ENCODE data around the gene TP63. TPM values are rescaled to one million over a fixed set of nuclear protein-coding genes. Genes with fewer than 3 reads are reported as not detected.

Gene TP63
- total RNA-seq, 2 experiments from 2014 or later: 0.58 to 1.1 TPM

GRCh38 chr3:189699885-189700284 lies 68.7 kb downstream of the TP63 start:
- no peak overlapping the region for H3K27ac Mint-ChIP-seq
- no peaks in the 10 kb centered on the region for H3K4me1 Mint-ChIP-seq
- CTCF ChIA-PET: interaction anchor here (2.0 kb wide), 1 partner anchor 9 kb away, joined by 5 read pairs; no protein-coding TSS in a partner anchor
- H3K36me3 Mint-ChIP-seq: no peaks in the 10 kb centered on the region
- ATAC-seq (no peak), DNase-seq (no peak)
- no peak overlapping the region for H3K4me3 Mint-ChIP-seq
- no peaks in the 10 kb centered on the region for H3K9me3 Mint-ChIP-seq (ENCODE audit: low read depth)
- no peaks in the 10 kb centered on the region for H3K27me3 Mint-ChIP-seq

DNA sequence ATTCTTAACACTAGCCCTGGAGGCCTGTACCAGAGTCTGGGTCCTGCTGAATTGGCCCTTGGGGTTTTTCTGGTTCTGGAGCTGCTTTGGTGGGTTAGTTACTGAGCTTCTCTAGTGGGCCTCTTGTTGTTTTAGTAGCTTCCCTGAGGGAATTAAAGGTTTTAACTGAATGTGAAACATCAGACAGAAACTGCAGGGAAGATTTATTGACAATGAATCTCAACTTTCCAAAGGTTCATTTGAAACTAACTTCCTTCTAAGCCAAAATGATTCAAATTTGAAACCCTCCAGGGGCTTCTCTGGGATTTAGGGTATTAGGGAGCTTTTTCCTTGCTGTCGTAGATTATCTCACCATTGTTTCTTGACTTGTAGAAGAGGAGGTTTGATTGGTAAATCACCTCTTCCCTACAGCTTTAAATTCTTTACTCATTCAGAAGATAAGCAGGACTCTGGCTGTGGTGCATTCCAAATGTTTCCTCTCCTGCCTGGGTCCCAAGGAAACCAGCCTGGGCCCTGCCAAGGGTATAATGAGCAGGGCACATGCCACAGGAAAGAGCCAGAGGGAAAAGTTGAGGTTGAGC lies 71.0 kb downstream of the TP63 start:
- no peak for ATAC-seq
- Mint-ChIP-seq H3K27me3 (no peaks in the 10 kb centered on the region), H3K27ac (no peak overlapping the region), H3K4me3 (no peak overlapping the region), H3K36me3 (no peaks in the 10 kb centered on the region), H3K4me1 (no peaks in the 10 kb centered on the region), H3K9me3 (ENCODE audit: low read depth) (no peaks in the 10 kb centered on the region)
- CTCF ChIA-PET: no interaction called here
- DNase-seq: no peak

- no peak overlapping the region for H3K4me3 Mint-ChIP-seq
- no peak for ATAC-seq
- no peaks in the 10 kb centered on the region for H3K36me3 Mint-ChIP-seq
Observed at GRCh38 chr3:189703865-189704264, 72.7 kb downstream of the TP63 start.

DNA sequence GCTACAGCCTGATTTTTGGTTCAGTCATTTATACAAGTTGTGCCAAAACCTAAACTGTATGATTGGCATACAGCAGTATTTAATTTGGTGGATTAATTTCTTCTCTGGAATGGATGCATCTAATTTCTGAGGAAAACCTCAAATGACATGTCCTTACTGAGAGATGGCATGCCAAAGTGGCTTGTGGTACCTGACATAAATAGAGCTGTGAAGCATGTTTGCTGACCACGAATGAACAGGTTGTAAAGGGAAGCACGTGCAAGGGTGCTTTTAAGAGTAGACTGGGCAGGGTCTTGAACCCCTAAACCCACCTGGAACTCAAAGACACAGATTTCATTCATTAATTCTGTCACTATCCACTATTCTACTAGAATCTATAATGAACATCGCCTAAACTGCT lies 77.2 kb downstream of the TP63 start:
- Mint-ChIP-seq H3K4me1 (peaks cover 7% of the 10 kb centered on the region), H3K27me3 (no peaks in the 10 kb centered on the region), H3K36me3 (no peaks in the 10 kb centered on the region), H3K27ac (no peak overlapping the region), H3K9me3 (ENCODE audit: low read depth) (no peaks in the 10 kb centered on the region), H3K4me3 (no peak overlapping the region)
- DNase-seq (no peak), ATAC-seq (no peak)
- CTCF ChIA-PET: interaction anchor here (1.3 kb wide), 1 partner anchor 9 kb away, joined by 5 read pairs; no protein-coding TSS in a partner anchor

More at GRCh38 chr3:189703865-189704264, 72.7 kb downstream of the TP63 start:
- CTCF ChIA-PET: interaction anchor here (1.0 kb wide), 1 partner anchor 21 kb away, joined by 3 read pairs; no protein-coding TSS in a partner anchor
- H3K27ac Mint-ChIP-seq: no peak overlapping the region
- no peaks in the 10 kb centered on the region for H3K9me3 Mint-ChIP-seq (ENCODE audit: low read depth)
- H3K4me1 Mint-ChIP-seq: peaks cover 7% of the 10 kb centered on the region
- no peaks in the 10 kb centered on the region for H3K27me3 Mint-ChIP-seq
- no peak for DNase-seq

DNA sequence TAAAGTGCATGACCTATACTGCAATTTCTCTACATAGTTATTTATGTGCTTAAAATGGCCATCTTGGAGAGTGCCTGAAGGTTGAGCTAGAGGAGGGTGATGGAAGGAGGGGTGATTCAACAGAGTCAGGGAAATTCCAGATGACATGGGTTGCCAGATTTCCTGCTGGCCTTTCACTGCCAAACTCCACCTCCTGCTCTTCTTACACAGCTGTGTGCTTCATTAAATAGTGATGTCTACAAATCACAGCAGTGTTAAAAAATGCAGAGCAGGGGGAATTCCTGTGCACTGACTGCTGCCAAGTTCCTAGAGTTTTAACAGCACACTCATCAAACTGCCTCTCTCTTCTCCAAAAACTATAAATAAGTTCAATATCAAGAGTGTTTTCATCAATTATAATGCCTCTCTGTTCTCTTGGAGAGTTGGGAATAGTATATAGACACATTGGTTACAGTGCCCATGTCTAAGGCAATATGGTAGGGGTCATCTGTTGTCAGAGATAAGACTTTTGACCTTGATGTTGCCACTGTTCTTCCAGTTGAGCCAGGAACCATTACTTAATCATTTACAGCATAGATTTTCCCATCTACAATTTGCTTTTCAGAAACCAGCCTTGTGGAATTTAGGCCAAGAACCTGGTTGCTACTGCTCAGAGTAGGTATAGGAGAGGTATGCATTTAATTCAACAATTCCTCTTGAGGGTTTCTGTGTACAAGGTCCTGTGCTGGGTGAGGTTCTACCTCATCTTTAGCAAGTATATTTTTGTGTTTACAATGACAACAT lies 79.6 kb downstream of the TP63 start:
- H3K4me3 Mint-ChIP-seq: no peak overlapping the region
- no peak overlapping the region for H3K27ac Mint-ChIP-seq
- peaks cover 14% of the 10 kb centered on the region for H3K4me1 Mint-ChIP-seq
- CTCF ChIA-PET: no interaction called here
- no peaks in the 10 kb centered on the region for H3K36me3 Mint-ChIP-seq
- H3K9me3 Mint-ChIP-seq (ENCODE audit: low read depth): no peaks in the 10 kb centered on the region
- DNase-seq (no peak), ATAC-seq (no peak)
- H3K27me3 Mint-ChIP-seq: no peaks in the 10 kb centered on the region

- CTCF ChIA-PET: interaction anchor here (1.4 kb wide), 1 partner anchor 440 kb away, joined by 3 read pairs; no protein-coding TSS in a partner anchor
- H3K27ac Mint-ChIP-seq: no peak overlapping the region
- H3K4me3 Mint-ChIP-seq: no peak overlapping the region
- no peaks in the 10 kb centered on the region for H3K27me3 Mint-ChIP-seq
- no peaks in the 10 kb centered on the region for H3K9me3 Mint-ChIP-seq (ENCODE audit: low read depth)
- peaks cover 14% of the 10 kb centered on the region for H3K4me1 Mint-ChIP-seq
- H3K36me3 Mint-ChIP-seq: no peaks in the 10 kb centered on the region
- DNase-seq (no peak), ATAC-seq (no peak)
Observed at GRCh38 chr3:189712906-189713483, 81.8 kb downstream of the TP63 start.

DNA sequence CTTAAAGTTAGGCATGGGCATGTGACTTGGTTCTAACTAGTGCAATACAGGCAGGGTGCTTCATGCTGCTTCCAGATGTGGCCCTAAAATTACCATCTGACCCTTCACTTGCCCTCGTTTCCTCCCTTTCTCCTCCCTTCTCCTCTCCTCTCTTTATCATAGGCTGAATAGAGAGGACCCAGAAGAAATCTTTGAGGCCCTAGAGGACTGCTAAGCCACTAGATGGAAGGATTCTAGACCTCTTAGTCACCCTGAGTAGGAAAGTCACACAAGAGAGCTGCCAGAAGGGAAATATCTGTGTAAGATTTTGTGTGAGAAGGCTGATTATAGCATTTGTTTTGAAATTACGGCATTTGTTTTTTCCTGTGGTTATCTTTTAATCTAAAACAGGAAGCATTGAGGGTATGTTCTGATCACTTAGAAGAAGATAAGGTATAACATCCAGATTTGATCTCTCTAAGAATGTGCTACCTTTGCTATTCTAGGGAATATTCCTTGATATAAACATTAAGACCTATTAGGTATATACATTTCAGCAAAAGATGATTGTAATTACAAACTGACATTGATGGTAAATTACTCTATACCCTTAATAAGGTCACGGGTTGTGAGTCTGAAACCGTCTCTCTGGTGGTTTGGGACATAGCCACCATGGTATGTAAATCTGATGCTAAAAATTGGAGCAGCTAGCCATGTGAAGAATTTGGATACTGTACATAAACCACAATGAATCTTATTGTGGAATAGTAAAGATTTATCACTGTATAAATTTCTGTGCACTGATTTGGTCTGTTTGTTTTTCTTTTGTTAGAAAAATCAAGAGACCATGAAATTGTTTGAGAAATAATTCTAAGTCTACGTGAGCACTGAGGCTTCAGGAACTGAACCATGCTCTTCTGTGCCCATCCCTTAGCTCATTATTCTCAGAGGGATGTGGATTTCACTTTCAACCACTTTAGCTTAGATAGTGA lies 84.1 kb downstream of the TP63 start:
- no peak overlapping the region for H3K4me3 Mint-ChIP-seq
- ATAC-seq (no peak), DNase-seq (no peak)
- H3K36me3 Mint-ChIP-seq: no peaks in the 10 kb centered on the region
- H3K27me3 Mint-ChIP-seq: no peaks in the 10 kb centered on the region
- no peaks in the 10 kb centered on the region for H3K9me3 Mint-ChIP-seq (ENCODE audit: low read depth)
- no peak overlapping the region for H3K27ac Mint-ChIP-seq
- CTCF ChIA-PET: no interaction called here
- peaks cover 7% of the 10 kb centered on the region for H3K4me1 Mint-ChIP-seq

DNA sequence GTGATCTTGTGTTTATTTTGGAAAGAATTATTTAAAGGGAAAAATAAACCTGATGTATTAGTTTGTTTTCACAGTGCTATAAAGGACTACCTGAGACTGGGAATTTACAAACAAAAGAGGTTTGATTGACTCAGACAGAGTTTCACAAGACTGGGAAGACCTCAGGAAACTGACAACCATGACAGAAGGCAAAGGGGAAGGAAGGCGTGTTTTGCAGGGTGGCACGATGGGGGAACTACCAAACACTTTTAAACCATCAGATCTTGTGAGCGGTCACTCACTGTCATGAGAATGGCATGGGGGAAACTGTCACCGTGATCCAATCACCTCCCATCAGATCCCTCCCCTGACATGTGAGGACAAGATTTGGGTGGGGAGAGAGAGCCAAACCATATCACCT lies 87.0 kb downstream of the TP63 start:
- peaks cover 7% of the 10 kb centered on the region for H3K4me1 Mint-ChIP-seq
- H3K36me3 Mint-ChIP-seq: no peaks in the 10 kb centered on the region
- ATAC-seq: no peak
- no peak overlapping the region for H3K27ac Mint-ChIP-seq
- CTCF ChIA-PET: no interaction called here
- no peaks in the 10 kb centered on the region for H3K9me3 Mint-ChIP-seq (ENCODE audit: low read depth)
- no peak for DNase-seq
- H3K4me3 Mint-ChIP-seq: no peak overlapping the region
- H3K27me3 Mint-ChIP-seq: no peaks in the 10 kb centered on the region

DNA sequence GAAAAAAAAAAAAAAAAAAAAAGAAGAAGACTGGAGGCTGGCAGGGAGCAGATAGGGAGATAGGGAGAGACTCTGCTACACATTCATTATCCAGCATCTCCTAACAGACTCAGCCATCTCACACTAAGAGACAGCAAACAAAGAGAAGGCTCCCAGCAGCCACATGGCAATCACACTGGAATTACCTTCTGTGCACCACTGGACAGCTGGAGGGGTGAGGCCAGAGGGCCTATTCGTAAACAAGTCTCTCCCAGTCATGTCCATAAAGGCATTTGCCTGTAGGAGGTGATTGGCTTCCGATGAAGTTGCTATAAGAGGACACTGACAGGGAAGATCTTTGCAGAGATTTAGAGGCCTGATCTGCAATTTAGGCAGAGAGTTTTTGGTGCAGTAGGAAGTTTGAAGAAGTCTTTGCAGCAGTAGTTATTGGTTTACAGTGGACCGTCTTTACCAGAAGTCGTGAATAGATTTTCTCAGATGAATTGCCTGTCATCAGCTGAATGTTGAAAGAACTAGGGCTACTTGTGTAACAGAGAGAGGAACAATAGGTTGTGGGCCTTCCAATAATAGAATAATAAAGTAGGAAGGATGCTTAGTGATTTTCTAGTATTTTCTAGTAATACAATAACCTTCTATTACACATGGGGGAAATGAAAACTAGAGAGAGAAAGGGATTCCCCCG lies 89.7 kb downstream of the TP63 start:
- no peaks in the 10 kb centered on the region for H3K36me3 Mint-ChIP-seq
- CTCF ChIA-PET: no interaction called here
- DNase-seq: no peak
- ATAC-seq: no peak
- H3K9me3 Mint-ChIP-seq (ENCODE audit: low read depth): no peaks in the 10 kb centered on the region
- H3K27ac Mint-ChIP-seq: no peak overlapping the region
- no peaks in the 10 kb centered on the region for H3K4me1 Mint-ChIP-seq
- peaks cover 3% of the 10 kb centered on the region for H3K27me3 Mint-ChIP-seq
- no peak overlapping the region for H3K4me3 Mint-ChIP-seq

- no peak for ATAC-seq
- DNase-seq: no peak
- Mint-ChIP-seq H3K4me1 (no peaks in the 10 kb centered on the region), H3K4me3 (no peak overlapping the region), H3K27ac (no peak overlapping the region), H3K36me3 (no peaks in the 10 kb centered on the region), H3K9me3 (ENCODE audit: low read depth) (no peaks in the 10 kb centered on the region), H3K27me3 (peaks cover 3% of the 10 kb centered on the region)
- CTCF ChIA-PET: no interaction called here
Observed at GRCh38 chr3:189721873-189722665, 90.9 kb downstream of the TP63 start.

DNA sequence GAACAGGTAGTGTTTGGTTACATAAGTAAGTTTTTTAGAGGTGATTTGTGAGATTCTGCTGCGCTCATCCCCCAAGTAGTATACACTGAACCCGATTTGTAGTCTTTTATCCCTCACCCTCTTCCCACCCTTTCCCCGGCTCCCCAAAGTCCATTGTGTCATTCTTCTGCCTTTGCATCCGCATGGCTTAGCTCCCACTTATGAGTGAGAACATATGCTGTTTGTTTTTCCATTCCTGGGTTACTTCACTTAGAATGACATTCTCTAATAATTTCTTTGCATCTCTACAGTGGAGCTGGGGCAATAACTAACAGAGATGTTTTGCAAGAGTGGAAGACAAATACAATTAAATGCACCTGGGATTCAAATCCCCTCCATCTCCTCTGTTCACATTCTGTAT lies 93.2 kb downstream of the TP63 start:
- Mint-ChIP-seq H3K9me3 (ENCODE audit: low read depth) (no peaks in the 10 kb centered on the region), H3K36me3 (no peaks in the 10 kb centered on the region), H3K27ac (no peak overlapping the region), H3K4me3 (no peak overlapping the region), H3K4me1 (no peaks in the 10 kb centered on the region), H3K27me3 (peaks cover 3% of the 10 kb centered on the region)
- ATAC-seq (no peak), DNase-seq (no peak)
- CTCF ChIA-PET: no interaction called here

DNA sequence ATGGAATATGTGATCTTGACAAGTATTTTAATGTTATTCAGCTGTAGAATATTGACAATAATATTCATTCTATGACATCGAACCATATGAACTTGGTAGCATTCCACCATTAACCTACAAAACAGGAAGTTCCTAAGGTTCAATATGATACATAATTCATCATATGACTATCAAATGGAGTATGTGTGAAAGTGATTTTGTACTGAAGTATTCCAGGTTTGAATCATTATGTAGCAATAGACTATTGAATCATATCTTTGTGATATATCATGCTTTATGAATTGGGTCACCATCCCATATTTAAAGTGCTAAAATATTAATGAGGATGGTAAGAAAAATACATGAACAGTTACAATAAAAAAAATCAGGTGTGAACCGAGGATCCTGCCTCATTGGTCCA lies 95.1 kb downstream of the TP63 start:
- CTCF ChIA-PET: no interaction called here
- no peak for ATAC-seq
- H3K9me3 Mint-ChIP-seq (ENCODE audit: low read depth): no peaks in the 10 kb centered on the region

More for the DNA sequence above, 95.1 kb downstream of the TP63 start:
- Mint-ChIP-seq H3K36me3 (no peaks in the 10 kb centered on the region), H3K27ac (no peak overlapping the region), H3K4me3 (no peak overlapping the region), H3K27me3 (peaks cover 3% of the 10 kb centered on the region), H3K4me1 (no peaks in the 10 kb centered on the region)
- DNase-seq: no peak
